Smooth muscle cell of the umbilical artery (primary cell): Measurements from ENCODE around the gene POPDC3. TPM values are rescaled to one million over a fixed set of nuclear protein-coding genes. Genes with fewer than 3 reads are reported as not detected.

Source experiments
- total RNA-seq: library from RNA; depleted of rRNA; stranded (reverse); fragments of >200 nt; gene quantifications from 2 replicates; pipeline ENCODE4 v1.2.3, GENCODE V29; 2014

POPDC3 gene
- 13.7 and 17.0 TPM in 2 replicates for total RNA-seq

GRCh38 chr6:105179244-105180065 lies at the start of gene POPDC3:
Gene POPDC3, minus strand, starts transcription at chr6:105180014. Its CDS starts 18,105 bp downstream, at chr6:105161909.

Other genes starting within 250 kb of the POPDC3 start
- 0.05 TPM in 1 of 2 replicates, not detected in the other for gene LIN28B, start 222.9 kb downstream of the POPDC3 start, total RNA-seq
- gene PREP, start 223.1 kb upstream of the POPDC3 start, total RNA-seq = 30.0 and 43.6 TPM in 2 replicates